GM10248 (cell line): ENCODE measurements around the gene NUDT3.
A peak's percentile ranks its signal among the peaks of the same experiment; 100 is the strongest.

Source experiments
- CTCF ChIA-PET: fragments of 300-600 bp; sonication (Branson Sonifier 250); formaldehyde crosslinking; extraction: SDS; loops from one replicate; lab custom pipeline; 2021; ENCODE audit warnings: antibody characterized with exemption; lab: Yijun Ruan, JAX
- POLR2A ChIA-PET: fragments of 350-650 bp; sonication (Branson Sonifier 250); formaldehyde crosslinking; extraction: SDS; loops from one replicate; lab custom pipeline; 2020; ENCODE audit warnings: antibody characterized with exemption; lab: Yijun Ruan, JAX
- DNase-seq: peaks from one replicate; pipeline ENCODE4 v3.0.0; 2012; ENCODE audit errors: extremely low spot score
- CTCF ChIP-seq: IDR thresholded peaks from 2 replicates; pipeline ENCODE4 v1.5.1; 2012; ENCODE audit warnings: mild to moderate bottlenecking, low read depth; ENCODE audit errors: extremely low read depth, missing control alignments, control extremely low read depth

The NUDT3 gene

GRCh38 chr6:34239500-34239825, 153.0 kb downstream of the NUDT3 start:
- no peak for DNase-seq
- no peak for TF ChIP-seq CTCF
- CTCF ChIA-PET: no interaction called here
- POLR2A ChIA-PET: no interaction called here

- POLR2A ChIA-PET: no interaction called here
- TF ChIP-seq CTCF: no peak
- DNase-seq: no peak
- CTCF ChIA-PET: no interaction called here
Measured at GRCh38 chr6:34238585-34239499, 153.6 kb downstream of the NUDT3 start.

GRCh38 chr6:34237722-34238584, 154.5 kb downstream of the NUDT3 start:
- peak; percentile 31 for TF ChIP-seq CTCF
- peak; percentile 62 for DNase-seq
- POLR2A ChIA-PET: interaction anchor here (1.7 to 1.8 kb wide), 2 partner anchors 11 to 14 kb away, joined by 27 to 28 read pairs; partner anchors contain the start of gene SMIM29
- CTCF ChIA-PET: interaction anchor here (1.1 to 1.7 kb wide), 4 partner anchors 10 to 130 kb away, joined by 3 to 7 read pairs (median 4); no protein-coding TSS in a partner anchor

- no peak for DNase-seq
- ChIA-PET CTCF (interaction anchor here (1.1 to 1.7 kb wide), 5 partner anchors 11 to 131 kb away, joined by 3 to 7 read pairs (median 4); no protein-coding TSS in a partner anchor), POLR2A (interaction anchor here (0.5 to 1.8 kb wide), 22 partner anchors 7 to 873 kb away, joined by 3 to 28 read pairs (median 4); partner anchors contain the start of gene SMIM29)
- TF ChIP-seq CTCF: no peak
Measured at GRCh38 chr6:34237316-34237721, 155.2 kb downstream of the NUDT3 start.

- DNase-seq: peak; percentile 95
- POLR2A ChIA-PET: interaction anchor here (0.5 to 1.8 kb wide), 22 partner anchors 8 to 874 kb away, joined by 3 to 28 read pairs (median 4); partner anchors contain the start of gene SMIM29
- no peak for TF ChIP-seq CTCF
- CTCF ChIA-PET: interaction anchor here (1.1 to 1.7 kb wide), 5 partner anchors 11 to 132 kb away, joined by 3 to 7 read pairs (median 4); no protein-coding TSS in a partner anchor
Measured at GRCh38 chr6:34236443-34237315, 155.8 kb downstream of the NUDT3 start, which contains the start of gene HMGA1. HMGA1 (plus strand) TSS chr6:34236873; CDS start chr6:34240781, 3,908 bp downstream.
